Epithelial cell of proximal tubule (primary cell): Measurements from ENCODE around the gene SNF8. TPM values are rescaled to one million over a fixed set of nuclear protein-coding genes. Genes with fewer than 3 reads are reported as not detected.

ENCODE experiments used
- DNase-seq: peaks from one replicate; pipeline ENCODE4 v3.0.0-alpha.2; 2011; ENCODE audit warnings: low read depth
- H3K4me3 ChIP-seq: 2 replicates; pipeline ENCODE4 v1.5.1; 2011; ENCODE audit warnings: low read depth, mild to moderate bottlenecking, low read length
- total RNA-seq: library from RNA; depleted of rRNA; stranded (reverse); fragments of >200 nt; gene quantifications from 2 replicates; pipeline ENCODE4 v1.2.3, GENCODE V29; 2015
- TF ChIP-seq, protein P1 (sequence below): conservative IDR thresholded peaks from 2 replicates; pipeline ENCODE4 v1.5.1; 2012; ENCODE audit warnings: low read depth, mild to moderate bottlenecking, low read length

SNF8 gene
- total RNA-seq, 1 donor from 2014 or later = 110 TPM

- DNase-seq = peak; percentile 81
- TF ChIP-seq, protein P1, sequence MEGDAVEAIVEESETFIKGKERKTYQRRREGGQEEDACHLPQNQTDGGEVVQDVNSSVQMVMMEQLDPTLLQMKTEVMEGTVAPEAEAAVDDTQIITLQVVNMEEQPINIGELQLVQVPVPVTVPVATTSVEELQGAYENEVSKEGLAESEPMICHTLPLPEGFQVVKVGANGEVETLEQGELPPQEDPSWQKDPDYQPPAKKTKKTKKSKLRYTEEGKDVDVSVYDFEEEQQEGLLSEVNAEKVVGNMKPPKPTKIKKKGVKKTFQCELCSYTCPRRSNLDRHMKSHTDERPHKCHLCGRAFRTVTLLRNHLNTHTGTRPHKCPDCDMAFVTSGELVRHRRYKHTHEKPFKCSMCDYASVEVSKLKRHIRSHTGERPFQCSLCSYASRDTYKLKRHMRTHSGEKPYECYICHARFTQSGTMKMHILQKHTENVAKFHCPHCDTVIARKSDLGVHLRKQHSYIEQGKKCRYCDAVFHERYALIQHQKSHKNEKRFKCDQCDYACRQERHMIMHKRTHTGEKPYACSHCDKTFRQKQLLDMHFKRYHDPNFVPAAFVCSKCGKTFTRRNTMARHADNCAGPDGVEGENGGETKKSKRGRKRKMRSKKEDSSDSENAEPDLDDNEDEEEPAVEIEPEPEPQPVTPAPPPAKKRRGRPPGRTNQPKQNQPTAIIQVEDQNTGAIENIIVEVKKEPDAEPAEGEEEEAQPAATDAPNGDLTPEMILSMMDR = no peak
Measured at GRCh38 chr17:48915459-48916282, 29.0 kb downstream of the SNF8 start.

DNA sequence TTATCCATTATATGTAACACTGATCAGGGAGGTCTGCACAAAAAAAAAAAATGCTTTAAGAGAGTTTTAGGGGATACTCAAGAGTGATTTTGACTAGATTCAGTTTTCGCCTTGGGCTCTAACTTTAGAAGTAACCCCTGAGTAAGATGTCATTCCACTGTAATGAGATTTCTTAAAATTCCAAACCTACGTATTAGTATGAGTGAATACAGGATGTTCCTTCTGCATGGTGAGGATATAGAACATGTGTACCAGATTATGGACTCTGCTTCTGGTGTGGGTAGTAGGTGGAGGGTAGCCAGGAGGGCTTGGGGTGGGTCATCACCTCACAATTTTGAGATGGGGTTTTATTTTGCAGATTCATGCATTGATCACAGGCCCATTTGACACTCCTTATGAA lies 32.2 kb downstream of the SNF8 start:
- H3K4me3 ChIP-seq = no peak overlapping the region
- TF ChIP-seq, protein P1 = no peak
- no peak for DNase-seq

More at GRCh38 chr17:48915459-48916282, 29.0 kb downstream of the SNF8 start:
- no peak overlapping the region for H3K4me3 ChIP-seq

DNA sequence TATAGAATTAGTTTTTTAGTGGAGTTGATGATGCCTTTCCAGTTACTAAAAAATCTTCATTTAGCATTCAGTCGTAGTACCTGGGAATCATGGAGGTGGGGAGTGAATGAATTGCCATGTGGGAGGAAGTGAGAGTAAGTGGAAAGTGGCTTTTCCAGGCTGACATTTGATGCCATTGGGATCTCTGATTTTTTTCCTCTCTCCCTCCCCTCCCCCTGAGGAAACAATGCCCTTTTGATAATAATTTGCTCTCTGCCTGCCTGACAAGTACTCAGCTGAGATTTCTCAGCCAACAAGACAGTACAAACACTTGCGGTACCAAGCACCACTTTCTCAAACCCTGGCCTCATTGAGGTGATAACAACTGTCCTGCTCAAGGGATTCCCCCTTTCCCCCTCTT lies 34.3 kb downstream of the SNF8 start:
- H3K4me3 ChIP-seq = peak overlapping the region; percentile 68
- no peak for DNase-seq
- TF ChIP-seq, protein P1 = no peak

DNA sequence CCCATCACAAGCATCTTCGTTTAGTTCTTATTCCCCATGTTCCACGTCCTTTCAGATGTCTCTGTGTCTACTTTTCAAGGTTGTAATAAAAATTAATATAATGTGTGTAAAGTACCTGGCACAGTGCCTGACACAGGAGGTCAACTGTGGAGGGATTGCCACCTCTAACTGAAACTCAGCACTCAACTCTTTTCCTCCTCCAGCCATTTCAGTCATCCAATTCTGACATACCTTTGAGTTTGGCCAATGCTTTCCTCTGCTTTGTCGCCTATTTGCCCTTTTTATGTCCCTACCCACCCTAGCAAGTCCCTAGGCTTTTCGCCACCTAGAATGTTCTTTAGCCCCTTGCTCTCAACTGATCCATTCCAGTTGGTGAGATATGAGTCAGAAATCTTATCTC lies 34.9 kb downstream of the SNF8 start:
- no peak for DNase-seq
- peak overlapping the region; percentile 68 for H3K4me3 ChIP-seq
- TF ChIP-seq, protein P1 = no peak

DNA sequence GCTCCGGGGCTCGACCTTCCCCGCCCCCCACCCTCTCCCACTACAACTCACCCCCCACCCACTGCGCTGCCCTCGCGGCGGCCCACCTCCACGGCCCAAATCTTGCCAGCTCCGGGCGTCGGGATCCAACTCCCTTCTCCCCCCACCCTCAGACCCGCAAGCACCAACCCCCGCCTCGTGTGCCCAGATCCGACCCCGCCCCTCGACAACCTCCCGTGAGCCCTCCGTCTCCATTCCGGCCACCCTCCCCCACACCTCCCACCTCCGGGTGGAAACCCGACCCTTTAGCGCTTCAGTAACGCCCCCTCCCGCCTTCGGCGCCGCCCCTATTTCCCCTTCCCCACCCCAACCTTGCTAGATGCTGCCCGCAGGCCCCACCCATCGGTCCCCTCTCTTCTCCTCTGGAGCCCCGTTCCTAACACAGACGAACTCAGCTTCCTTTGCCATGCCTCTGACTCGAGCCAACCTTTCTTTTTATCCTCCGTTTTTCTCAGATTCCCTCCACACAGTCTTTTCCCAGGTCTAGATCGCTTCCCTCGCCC lies 35.7 kb downstream of the SNF8 start:
- H3K4me3 ChIP-seq = peak overlapping the region; percentile 68
- TF ChIP-seq, protein P1 = no peak
- DNase-seq = no peak

GRCh38 chr17:48908047-48908843 lies 36.4 kb downstream of the SNF8 start, which contains the start of gene UBE2Z:
TSS of gene UBE2Z (plus strand) at chr17:48908407. CDS start at chr17:48908504, 97 bp downstream.
- TF ChIP-seq, protein P1 = peak; percentile 6
- no peak for DNase-seq
- H3K4me3 ChIP-seq = peak within 1 kb of the TSS; percentile 68
